A375 (cell line): Measurements from ENCODE around the gene ARFGAP1. TPM values are rescaled to one million over a fixed set of nuclear protein-coding genes. Genes with fewer than 3 reads are reported as not detected.

Source experiments
- small RNA-seq: library from RNA; depleted of rRNA; stranded (forward); fragments of <200 nt; gene quantifications from one replicate; pipeline ENCODE3, GENCODE V24; 2014
- total RNA-seq: library from RNA; depleted of rRNA; stranded (reverse); fragments of >200 nt; shearing (Covaris generic); gene quantifications from 2 replicates; pipeline ENCODE4 v1.2.3, GENCODE V29; 2014; rRNA removed

The ARFGAP1 gene
- total RNA-seq = 85.8 and 89.1 TPM in 2 replicates

GRCh38 chr20:63272105-63273058 is at the start of gene ARFGAP1:
Gene ARFGAP1, plus strand, starts transcription at chr20:63272813. Its CDS starts 2,768 bp downstream, at chr20:63275581.

GRCh38 chr20:63235399-63235983 is 37.1 kb upstream of the ARFGAP1 start, which contains the start of gene BIRC7:
Gene BIRC7, plus strand, starts transcription at chr20:63235905. Its CDS starts 192 bp downstream, at chr20:63236097.

GRCh38 chr20:63254232-63254605 is 18.4 kb upstream of the ARFGAP1 start, which contains the start of gene NKAIN4:
Gene NKAIN4, minus strand, starts transcription at chr20:63254463. Its CDS starts 13 bp downstream, at chr20:63254450.

GRCh38 chr20:63292904-63293303 is 20.3 kb downstream of the ARFGAP1 start, which contains the start of gene COL20A1:
Gene COL20A1, plus strand, starts transcription at chr20:63293186. Its CDS starts 1,922 bp downstream, at chr20:63295108.

Small RNA genes within 50 kb of the gene (small RNA-seq; reads per million reads assigned to genes)
- gene MIR3196 (not detected), gene MIR4326 (0.17 reads per million), gene RNU6-994P (not detected)

Other genes starting within 250 kb of the ARFGAP1 start
- 25.4 and 27.3 TPM in 2 replicates for gene YTHDF1, start 56.7 kb upstream of the ARFGAP1 start, total RNA-seq
- 0.08 TPM in 1 of 2 replicates, not detected in the other for gene BIRC7, start 36.9 kb upstream of the ARFGAP1 start, total RNA-seq
- gene NKAIN4, start 18.4 kb upstream of the ARFGAP1 start, total RNA-seq = 0.32 TPM in 1 of 2 replicates, not detected in the other
- 0.03 and 0.41 TPM in 2 replicates for gene COL20A1, start 20.4 kb downstream of the ARFGAP1 start, total RNA-seq
- not detected in 2 replicates for gene CHRNA4, start 88.5 kb downstream of the ARFGAP1 start, total RNA-seq
- 0.30 and 0.45 TPM in 2 replicates for gene KCNQ2, start 199.8 kb downstream of the ARFGAP1 start, total RNA-seq
- gene EEF1A2, start 226.3 kb downstream of the ARFGAP1 start, total RNA-seq = 49.6 and 63.1 TPM in 2 replicates
- 66.1 and 98.5 TPM in 2 replicates for gene PPDPF, start 248.0 kb downstream of the ARFGAP1 start, total RNA-seq